HepG2 (cell line): ENCODE measurements around the gene KMT2A. TPM values are rescaled to one million over a fixed set of nuclear protein-coding genes. Genes with fewer than 3 reads are reported as not detected.

ENCODE experiments used
- ATAC-seq: fragments of 200-7000 bp; cut with Tn5 transposase; 3 replicates; pipeline ENCODE4 v1.9.1; 2020; ENCODE audit warnings: mild to moderate bottlenecking, moderate library complexity
- BruUV-seq: library from RNA; stranded (reverse); fragments of 400-500 nt; replicated peaks from 2 replicates; lab custom pipeline; 2021; lab: Mats Ljungman, UMichigan
- CTCF ChIA-PET: fragments of 300-600 bp; formaldehyde crosslinking; extraction: SDS; loops from one replicate; lab custom pipeline; 2021; ENCODE audit warnings: low total read pairs, inconsistent platforms, low intra/inter-chr PET ratio; lab: Yijun Ruan, JAX
- POLR2A ChIA-PET: fragments of 350-600 bp; sonication (Branson Sonifier 250); formaldehyde crosslinking; loops from one replicate; lab custom pipeline; 2020; ENCODE audit warnings: antibody characterized with exemption, inconsistent platforms; lab: Yijun Ruan, JAX
- DNase-seq: peaks from one replicate; pipeline ENCODE4 v3.0.0-alpha.2; 2015; ENCODE audit warnings: low spot score
- FAIRE-seq: peaks from 3 replicates; lab custom pipeline; 2011; peaks lifted over from hg19 to GRCh38; lab: Jason Lieb, UNC
- H2AFZ ChIP-seq: one replicate; pipeline ENCODE4 v1.6.1; 2011; ENCODE audit warnings: low read length, inconsistent platforms
- H3K27ac ChIP-seq: fragments of 300-600 bp; 3 replicates; pipeline ENCODE4 v1.8.0; 2011; ENCODE audit warnings: mixed run types, mild to moderate bottlenecking, mixed read lengths, low read length, inconsistent platforms; ENCODE audit not compliant: insufficient read depth; ENCODE audit errors: extremely low read length
- H3K27me3 ChIP-seq, 2 experiments: fragments of 200-600 bp in 1 of 2; 2 replicates in 1 of 2; 3 replicates in 1 of 2; pipeline versions ENCODE4 v1.6.0 to v1.8.0; 2011; ENCODE audit warnings: low read length in 2 of 2, mild to moderate bottlenecking in 2 of 2, moderate library complexity in 2 of 2, inconsistent platforms in 1 of 2; ENCODE audit not compliant: insufficient read depth in 2 of 2, control insufficient read depth in 1 of 2
- H3K36me3 ChIP-seq, 2 experiments: fragments of 200-600 bp in 1 of 2; replicated peaks in 1 of 2; 2 replicates in 1 of 2; 3 replicates in 1 of 2; pipeline versions ENCODE4 v1.5.1 to v1.8.0; 2011; ENCODE audit warnings: low read length in 2 of 2, inconsistent platforms in 1 of 2; ENCODE audit not compliant: insufficient read depth in 2 of 2, control insufficient read depth in 1 of 2
- H3K4me1 ChIP-seq: 2 replicates; pipeline ENCODE4 v1.5.1; 2012; ENCODE audit warnings: low read length, inconsistent platforms; ENCODE audit not compliant: insufficient read depth
- H3K4me2 ChIP-seq: 2 replicates; pipeline ENCODE4 v1.6.0; 2011; ENCODE audit warnings: low read depth, low read length, inconsistent platforms
- H3K4me3 ChIP-seq, 3 experiments: fragments of 200-600 bp in 1 of 3; sonication (generic), shearing (Covaris generic) in 1 of 3; replicated peaks in 1 of 3; 2 replicates each; pipeline ENCODE4 v1.5.1; 2011 to 2016; ENCODE audit warnings: low read length in 3 of 3, inconsistent platforms in 2 of 3, low read depth in 2 of 3, mild to moderate bottlenecking in 2 of 3, control low read depth in 1 of 3, mixed read lengths in 1 of 3; ENCODE audit not compliant: insufficient read depth in 1 of 3
- H3K79me2 ChIP-seq: one replicate; pipeline ENCODE4 v1.6.1; 2011; ENCODE audit warnings: low read length, inconsistent platforms; ENCODE audit not compliant: insufficient read depth
- H3K9ac ChIP-seq: 2 replicates; pipeline ENCODE4 v1.6.0; 2011; ENCODE audit warnings: mild to moderate bottlenecking, low read depth, low read length, inconsistent platforms; ENCODE audit not compliant: insufficient read depth
- H3K9me3 ChIP-seq: 2 replicates; pipeline ENCODE4 v1.5.1; 2012; ENCODE audit warnings: mild to moderate bottlenecking, low read length
- H4K20me1 ChIP-seq: 2 replicates; pipeline ENCODE4 v1.6.0; 2011; ENCODE audit warnings: inconsistent platforms, mild to moderate bottlenecking, low read length, moderate library complexity; ENCODE audit not compliant: insufficient read depth
- GFI1 ChIP-seq: sonication (generic); formaldehyde crosslinking; IDR thresholded peaks from 2 replicates; pipeline ENCODE4 v1.5.0; 2020; ENCODE audit warnings: missing genetic modification reagents, mild to moderate bottlenecking, borderline replicate concordance
- MAFF ChIP-seq: IDR thresholded peaks from 2 replicates; pipeline ENCODE4 v1.6.1; 2011; ENCODE audit warnings: low read depth, low read length, improper control_type of control experiment
- MAFK ChIP-seq, 2 experiments: IDR thresholded peaks in 1 of 2; conservative IDR thresholded peaks in 1 of 2; 2 replicates each; pipeline ENCODE4 v1.6.1; 2011; ENCODE audit warnings: improper control_type of control experiment in 2 of 2, low read length in 2 of 2
- POLR2A ChIP-seq, 2 experiments: IDR thresholded peaks; 2 replicates each; pipeline ENCODE4 v1.6.1; 2011; ENCODE audit warnings: low read depth in 2 of 2, low read length in 2 of 2, mild to moderate bottlenecking in 1 of 2, moderate library complexity in 1 of 2; ENCODE audit not compliant: insufficient read depth in 1 of 2
- TEAD2 ChIP-seq: sonication (generic); formaldehyde crosslinking; IDR thresholded peaks from 2 replicates; pipeline ENCODE4 v1.9.0; 2021; ENCODE audit warnings: missing genetic modification reagents
- WGBS: methylation state at CpG from one replicate; pipeline ENCODE4 v1.1.6; 2017; ENCODE audit warnings: low lambda C conversion rate; 5-methylcytosine and 5-hydroxymethylcytosine counted together
- in situ Hi-C: cut with HindIII; loops from 2 replicates; pipeline ENCODE4 v1.10.0; 2017; ENCODE audit warnings: low pct_unique_long_range_greater_than_20kb; ENCODE audit not compliant: extremely low pct_ligation_motif_present
- intact Hi-C: fragments of 100-400 bp; cut with micrococcal nuclease; formaldehyde crosslinking; loops from one replicate; pipeline ENCODE4 v1.10.0; 2022; ENCODE audit not compliant: unreplicated experiment
- polyA plus RNA-seq, 8 experiments: library from polyadenylated mRNA; depleted of rRNA in 3 of 8; stranded (reverse) in 7 of 8; unstranded in 1 of 8; fragments of >200 nt; fragmentation: Illumina TruSeq in 4 of 8; extraction: Trizol in 4 of 8; gene quantifications; 2 replicates each; pipeline versions ENCODE4 v1.2.1 to v1.2.3, GENCODE V29; 2011 to 2016; ENCODE audit warnings: low read depth in 4 of 8, missing spikeins in 1 of 8, mixed read lengths in 1 of 8; ENCODE audit not compliant: insufficient read depth in 1 of 8
- total RNA-seq, 5 experiments: library from RNA; depleted of rRNA; stranded (reverse); fragments of >200 nt; fragmentation: Illumina TruSeq; extraction: Trizol; gene quantifications; 2 replicates each; pipeline ENCODE4 v1.2.3, GENCODE V29; 2016; ENCODE audit warnings: low read depth in 1 of 5
- TF ChIP-seq, protein P1 (sequence below): sonication (generic); formaldehyde crosslinking; IDR thresholded peaks from 2 replicates; pipeline ENCODE4 v1.4.0; 2020; ENCODE audit warnings: mild to moderate bottlenecking, missing genetic modification reagents
- TF ChIP-seq, protein P2 (sequence below): sonication (generic); formaldehyde crosslinking; IDR thresholded peaks from 2 replicates; pipeline ENCODE4 v1.4.0; 2020; ENCODE audit warnings: missing genetic modification reagents, borderline replicate concordance

KMT2A gene
- total and polyA plus RNA-seq, 2 of the 13 experiments (the other 11 are each of a cell fraction or from before 2014, with no cell fraction given), result 12.4 to 20.0 TPM

DNA sequence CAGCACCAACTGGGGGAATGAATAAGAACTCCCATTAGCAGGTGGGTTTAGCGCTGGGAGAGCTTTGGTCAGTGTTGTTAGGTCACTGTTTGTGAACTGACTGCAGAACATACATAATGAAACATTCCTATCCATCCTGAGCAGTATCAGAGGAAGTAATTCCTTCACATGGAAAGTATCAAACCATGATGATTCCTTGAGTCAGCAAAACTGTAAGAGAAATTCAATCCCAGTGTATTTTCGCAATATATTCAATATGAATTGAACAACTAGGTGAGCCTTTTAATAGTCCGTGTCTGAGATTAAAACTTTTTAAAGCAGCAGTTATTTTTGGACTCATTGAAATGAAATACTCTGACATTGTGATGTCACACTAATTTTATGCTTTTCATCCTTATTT, 48.1 kb downstream of the KMT2A start:
- ATAC-seq (no peak), DNase-seq (no peak), FAIRE-seq (no peak)
- WGBS, result 96% methylated on average over 3 of the region's 3 CpGs
- Histone ChIP-seq H3K4me3 (no peak overlapping the region), H3K27ac (no peak overlapping the region), H3K4me2 (no peak overlapping the region), H3K9ac (no peak overlapping the region), H2AFZ (no peak overlapping the region), H3K4me1 (no peaks in the 10 kb centered on the region), H3K79me2 (no peaks in the 10 kb centered on the region), H3K27me3 (no peaks in the 10 kb centered on the region), H3K9me3 (no peaks in the 10 kb centered on the region), H4K20me1 (no peaks in the 10 kb centered on the region), H3K36me3 (peaks cover 16 to 59% of the 10 kb centered on the region in 2 experiments)
- ChIA-PET POLR2A (no interaction called here), CTCF (no interaction called here)
- in situ Hi-C loops (loop anchor here (25.0 kb wide), 1 partner anchor 347 kb away; no protein-coding TSS in a partner anchor), intact Hi-C loops (loop anchor here (10.0 kb wide), 1 partner anchor 80 kb away; the partner anchor contains the start of gene IFT46)
- TF ChIP-seq TEAD2 (CRISPR knock-in tag), result no peak
- TF ChIP-seq, protein P1, sequence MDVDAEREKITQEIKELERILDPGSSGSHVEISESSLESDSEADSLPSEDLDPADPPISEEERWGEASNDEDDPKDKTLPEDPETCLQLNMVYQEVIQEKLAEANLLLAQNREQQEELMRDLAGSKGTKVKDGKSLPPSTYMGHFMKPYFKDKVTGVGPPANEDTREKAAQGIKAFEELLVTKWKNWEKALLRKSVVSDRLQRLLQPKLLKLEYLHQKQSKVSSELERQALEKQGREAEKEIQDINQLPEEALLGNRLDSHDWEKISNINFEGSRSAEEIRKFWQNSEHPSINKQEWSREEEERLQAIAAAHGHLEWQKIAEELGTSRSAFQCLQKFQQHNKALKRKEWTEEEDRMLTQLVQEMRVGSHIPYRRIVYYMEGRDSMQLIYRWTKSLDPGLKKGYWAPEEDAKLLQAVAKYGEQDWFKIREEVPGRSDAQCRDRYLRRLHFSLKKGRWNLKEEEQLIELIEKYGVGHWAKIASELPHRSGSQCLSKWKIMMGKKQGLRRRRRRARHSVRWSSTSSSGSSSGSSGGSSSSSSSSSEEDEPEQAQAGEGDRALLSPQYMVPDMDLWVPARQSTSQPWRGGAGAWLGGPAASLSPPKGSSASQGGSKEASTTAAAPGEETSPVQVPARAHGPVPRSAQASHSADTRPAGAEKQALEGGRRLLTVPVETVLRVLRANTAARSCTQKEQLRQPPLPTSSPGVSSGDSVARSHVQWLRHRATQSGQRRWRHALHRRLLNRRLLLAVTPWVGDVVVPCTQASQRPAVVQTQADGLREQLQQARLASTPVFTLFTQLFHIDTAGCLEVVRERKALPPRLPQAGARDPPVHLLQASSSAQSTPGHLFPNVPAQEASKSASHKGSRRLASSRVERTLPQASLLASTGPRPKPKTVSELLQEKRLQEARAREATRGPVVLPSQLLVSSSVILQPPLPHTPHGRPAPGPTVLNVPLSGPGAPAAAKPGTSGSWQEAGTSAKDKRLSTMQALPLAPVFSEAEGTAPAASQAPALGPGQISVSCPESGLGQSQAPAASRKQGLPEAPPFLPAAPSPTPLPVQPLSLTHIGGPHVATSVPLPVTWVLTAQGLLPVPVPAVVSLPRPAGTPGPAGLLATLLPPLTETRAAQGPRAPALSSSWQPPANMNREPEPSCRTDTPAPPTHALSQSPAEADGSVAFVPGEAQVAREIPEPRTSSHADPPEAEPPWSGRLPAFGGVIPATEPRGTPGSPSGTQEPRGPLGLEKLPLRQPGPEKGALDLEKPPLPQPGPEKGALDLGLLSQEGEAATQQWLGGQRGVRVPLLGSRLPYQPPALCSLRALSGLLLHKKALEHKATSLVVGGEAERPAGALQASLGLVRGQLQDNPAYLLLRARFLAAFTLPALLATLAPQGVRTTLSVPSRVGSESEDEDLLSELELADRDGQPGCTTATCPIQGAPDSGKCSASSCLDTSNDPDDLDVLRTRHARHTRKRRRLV (CRISPR knock-in tag), result no peak
- TF ChIP-seq, protein P2, sequence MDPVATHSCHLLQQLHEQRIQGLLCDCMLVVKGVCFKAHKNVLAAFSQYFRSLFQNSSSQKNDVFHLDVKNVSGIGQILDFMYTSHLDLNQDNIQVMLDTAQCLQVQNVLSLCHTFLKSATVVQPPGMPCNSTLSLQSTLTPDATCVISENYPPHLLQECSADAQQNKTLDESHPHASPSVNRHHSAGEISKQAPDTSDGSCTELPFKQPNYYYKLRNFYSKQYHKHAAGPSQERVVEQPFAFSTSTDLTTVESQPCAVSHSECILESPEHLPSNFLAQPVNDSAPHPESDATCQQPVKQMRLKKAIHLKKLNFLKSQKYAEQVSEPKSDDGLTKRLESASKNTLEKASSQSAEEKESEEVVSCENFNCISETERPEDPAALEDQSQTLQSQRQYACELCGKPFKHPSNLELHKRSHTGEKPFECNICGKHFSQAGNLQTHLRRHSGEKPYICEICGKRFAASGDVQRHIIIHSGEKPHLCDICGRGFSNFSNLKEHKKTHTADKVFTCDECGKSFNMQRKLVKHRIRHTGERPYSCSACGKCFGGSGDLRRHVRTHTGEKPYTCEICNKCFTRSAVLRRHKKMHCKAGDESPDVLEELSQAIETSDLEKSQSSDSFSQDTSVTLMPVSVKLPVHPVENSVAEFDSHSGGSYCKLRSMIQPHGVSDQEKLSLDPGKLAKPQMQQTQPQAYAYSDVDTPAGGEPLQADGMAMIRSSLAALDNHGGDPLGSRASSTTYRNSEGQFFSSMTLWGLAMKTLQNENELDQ, result no peak
- TF ChIP-seq MAFK (conservative IDR thresholded peaks at IDR 0.05 in 1 of 2, IDR thresholded peaks at IDR 0.05 in 1 of 2; ENCODE audit: low read length in 2 of 2), result peak; percentile 11 to 76; a peak in 2 of 4 replicates
- TF ChIP-seq GFI1 (CRISPR knock-in tag), result no peak
- peak; percentile 52; the same call in 1 of the 2 replicates for TF ChIP-seq MAFF
- no peak for TF ChIP-seq POLR2A (IDR thresholded peaks at IDR 0.05; ENCODE audit: insufficient read depth in 1 of 2, low read depth in 2 of 2, low read length in 2 of 2)
- BruUV-seq, result no TSS peak
